ENCODE data around the gene STAU1.
"Not testable (repeated sequence)": the region's sequence is repeated elsewhere in the genome, so short reads cannot be mapped to it uniquely, and the experiment has no call there.

The STAU1 gene

DNA sequence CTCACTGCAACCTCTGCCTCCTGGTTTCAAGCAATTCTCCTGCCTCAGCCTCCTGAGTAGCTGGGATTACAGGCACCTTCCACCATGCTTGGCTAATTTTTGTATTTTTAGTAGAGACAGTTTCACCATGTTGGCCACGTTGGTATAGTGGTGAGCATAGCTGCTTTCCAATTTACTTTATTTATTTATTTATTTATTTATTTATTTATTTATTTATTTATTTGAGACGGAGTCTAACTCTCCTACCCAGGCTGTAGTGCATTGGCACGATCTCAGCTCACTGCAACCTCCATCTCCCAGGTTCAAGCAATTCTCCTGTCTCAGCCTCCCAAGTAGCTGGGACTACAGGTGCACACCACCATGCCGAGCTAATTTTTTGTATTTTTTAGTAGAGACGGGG is 87.8 kb downstream of the STAU1 start:
- not testable (repeated sequence) for H3K9me3 ChIP-seq (ENCODE audit: control insufficient read depth in 2 of 2, low read length in 2 of 2); H3K4me3 ChIP-seq (ENCODE audit: low read length in 2 of 2); H3K4me1 ChIP-seq (ENCODE audit: control insufficient read depth, insufficient read depth, low read length); H3K9ac ChIP-seq (ENCODE audit: low read length in 2 of 2); H3K27me3 ChIP-seq (ENCODE audit: control insufficient read depth in 1 of 2, insufficient read depth in 2 of 2, low read length in 2 of 2); H3K27ac ChIP-seq (ENCODE audit: low read length)
- H3K36me3 ChIP-seq (ENCODE audit: control insufficient read depth in 2 of 2, insufficient read depth in 2 of 2, low read length in 2 of 2): peaks cover 28 to 40% of the 10 kb centered on the region in 2 donors

GRCh38 chr20:49099011-49099410 is 89.1 kb downstream of the STAU1 start:
- Histone ChIP-seq H3K4me3 (ENCODE audit: low read length in 2 of 2) (no peak overlapping the region), H3K27ac (ENCODE audit: low read length) (no peak overlapping the region), H3K4me1 (ENCODE audit: control insufficient read depth, insufficient read depth, low read length) (no peaks in the 10 kb centered on the region), H3K9me3 (ENCODE audit: control insufficient read depth in 2 of 2, low read length in 2 of 2) (no peaks in the 10 kb centered on the region), H3K9ac (ENCODE audit: low read length in 2 of 2) (no peak overlapping the region), H3K36me3 (ENCODE audit: control insufficient read depth in 2 of 2, insufficient read depth in 2 of 2, low read length in 2 of 2) (peaks cover 32 to 37% of the 10 kb centered on the region in 2 donors), H3K27me3 (ENCODE audit: control insufficient read depth in 1 of 2, insufficient read depth in 2 of 2, low read length in 2 of 2) (no peaks in the 10 kb centered on the region)

- Histone ChIP-seq H3K9me3 (ENCODE audit: control insufficient read depth in 2 of 2, low read length in 2 of 2) (no peaks in the 10 kb centered on the region), H3K4me1 (ENCODE audit: control insufficient read depth, insufficient read depth, low read length) (no peaks in the 10 kb centered on the region), H3K27ac (ENCODE audit: low read length) (no peak overlapping the region), H3K27me3 (ENCODE audit: control insufficient read depth in 1 of 2, insufficient read depth in 2 of 2, low read length in 2 of 2) (no peaks in the 10 kb centered on the region), H3K9ac (ENCODE audit: low read length in 2 of 2) (no peak overlapping the region), H3K36me3 (ENCODE audit: control insufficient read depth in 2 of 2, insufficient read depth in 2 of 2, low read length in 2 of 2) (peaks cover 30 to 33% of the 10 kb centered on the region in 2 donors), H3K4me3 (ENCODE audit: low read length in 2 of 2) (no peak overlapping the region)
These were observed 90.0 kb downstream of the STAU1 start for GRCh38 chr20:49098136-49098535.

DNA sequence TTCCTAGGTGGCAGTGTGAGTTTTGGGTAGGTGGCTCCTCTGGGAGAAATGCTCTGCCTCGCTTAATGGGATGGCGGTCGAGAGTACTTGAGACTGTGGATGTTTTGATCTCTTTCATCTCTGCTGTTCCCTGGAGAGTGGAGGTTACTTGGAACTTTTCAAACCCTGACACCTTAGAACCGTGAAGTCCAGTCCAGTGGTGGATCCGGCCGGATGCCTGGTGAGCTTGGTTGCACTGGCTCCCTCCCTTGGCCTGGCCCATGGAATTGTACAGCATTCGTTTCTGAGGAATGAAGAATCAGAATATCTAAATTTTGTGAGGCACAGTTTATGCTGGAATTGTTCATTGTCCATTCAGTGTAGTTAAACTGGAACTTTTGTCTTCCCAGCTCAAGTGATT is 91.0 kb downstream of the STAU1 start:
- Histone ChIP-seq H3K27ac (ENCODE audit: low read length) (no peak overlapping the region), H3K4me1 (ENCODE audit: control insufficient read depth, insufficient read depth, low read length) (no peaks in the 10 kb centered on the region), H3K9ac (ENCODE audit: low read length in 2 of 2) (no peak overlapping the region), H3K36me3 (ENCODE audit: control insufficient read depth in 2 of 2, insufficient read depth in 2 of 2, low read length in 2 of 2) (peaks cover 26 to 28% of the 10 kb centered on the region in 2 donors), H3K27me3 (ENCODE audit: control insufficient read depth in 1 of 2, insufficient read depth in 2 of 2, low read length in 2 of 2) (no peaks in the 10 kb centered on the region), H3K9me3 (ENCODE audit: control insufficient read depth in 2 of 2, low read length in 2 of 2) (no peaks in the 10 kb centered on the region), H3K4me3 (ENCODE audit: low read length in 2 of 2) (no peak overlapping the region)

DNA sequence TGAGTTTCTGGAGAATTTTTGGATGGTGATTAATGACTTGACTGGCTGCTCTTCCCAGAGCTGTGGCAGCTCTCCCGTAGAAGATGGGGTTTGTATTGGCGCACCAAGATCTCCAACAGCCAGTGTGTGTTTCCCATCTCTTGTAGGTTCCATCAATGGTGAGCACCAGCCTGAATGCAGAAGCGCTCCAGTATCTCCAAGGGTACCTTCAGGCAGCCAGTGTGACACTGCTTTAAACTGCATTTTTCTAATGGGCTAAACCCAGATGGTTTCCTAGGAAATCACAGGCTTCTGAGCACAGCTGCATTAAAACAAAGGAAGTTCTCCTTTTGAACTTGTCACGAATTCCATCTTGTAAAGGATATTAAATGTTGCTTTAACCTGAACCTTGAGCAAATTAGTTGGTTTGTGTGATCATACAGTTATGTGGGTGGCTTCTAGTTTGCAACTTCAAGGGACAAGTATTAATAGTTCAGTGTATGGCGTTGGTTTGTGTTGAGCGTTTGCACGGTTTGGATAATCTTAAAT is 91.9 kb downstream of the STAU1 start:
- no peak overlapping the region for H3K4me3 ChIP-seq (ENCODE audit: low read length in 2 of 2)
- H3K36me3 ChIP-seq (ENCODE audit: control insufficient read depth in 2 of 2, insufficient read depth in 2 of 2, low read length in 2 of 2): peaks cover 23 to 29% of the 10 kb centered on the region in 2 donors
- H3K27ac ChIP-seq (ENCODE audit: low read length): no peak overlapping the region
- H3K9me3 ChIP-seq (ENCODE audit: control insufficient read depth in 2 of 2, low read length in 2 of 2): no peaks in the 10 kb centered on the region
- no peaks in the 10 kb centered on the region for H3K4me1 ChIP-seq (ENCODE audit: control insufficient read depth, insufficient read depth, low read length)
- H3K9ac ChIP-seq (ENCODE audit: low read length in 2 of 2): no peak overlapping the region
- H3K27me3 ChIP-seq (ENCODE audit: control insufficient read depth in 1 of 2, insufficient read depth in 2 of 2, low read length in 2 of 2): no peaks in the 10 kb centered on the region

- Histone ChIP-seq H3K27me3 (ENCODE audit: control insufficient read depth in 1 of 2, insufficient read depth in 2 of 2, low read length in 2 of 2) (no peaks in the 10 kb centered on the region), H3K9ac (ENCODE audit: low read length in 2 of 2) (no peak overlapping the region), H3K4me1 (ENCODE audit: control insufficient read depth, insufficient read depth, low read length) (no peaks in the 10 kb centered on the region), H3K9me3 (ENCODE audit: control insufficient read depth in 2 of 2, low read length in 2 of 2) (no peaks in the 10 kb centered on the region), H3K27ac (ENCODE audit: low read length) (no peak overlapping the region), H3K36me3 (ENCODE audit: control insufficient read depth in 2 of 2, insufficient read depth in 2 of 2, low read length in 2 of 2) (peaks cover 39 to 45% of the 10 kb centered on the region in 2 donors), H3K4me3 (ENCODE audit: low read length in 2 of 2) (no peak overlapping the region)
These were observed 96.4 kb downstream of the STAU1 start for GRCh38 chr20:49091762-49092161.

GRCh38 chr20:49091104-49091503 is 97.0 kb downstream of the STAU1 start:
- no peaks in the 10 kb centered on the region for H3K9me3 ChIP-seq (ENCODE audit: control insufficient read depth in 2 of 2, low read length in 2 of 2)
- H3K36me3 ChIP-seq (ENCODE audit: control insufficient read depth in 2 of 2, insufficient read depth in 2 of 2, low read length in 2 of 2): peaks cover 35 to 42% of the 10 kb centered on the region in 2 donors
- no peak overlapping the region for H3K4me3 ChIP-seq (ENCODE audit: low read length in 2 of 2)
- no peaks in the 10 kb centered on the region for H3K4me1 ChIP-seq (ENCODE audit: control insufficient read depth, insufficient read depth, low read length)
- no peak overlapping the region for H3K27ac ChIP-seq (ENCODE audit: low read length)
- no peak overlapping the region for H3K9ac ChIP-seq (ENCODE audit: low read length in 2 of 2)
- H3K27me3 ChIP-seq (ENCODE audit: control insufficient read depth in 1 of 2, insufficient read depth in 2 of 2, low read length in 2 of 2): no peaks in the 10 kb centered on the region

DNA sequence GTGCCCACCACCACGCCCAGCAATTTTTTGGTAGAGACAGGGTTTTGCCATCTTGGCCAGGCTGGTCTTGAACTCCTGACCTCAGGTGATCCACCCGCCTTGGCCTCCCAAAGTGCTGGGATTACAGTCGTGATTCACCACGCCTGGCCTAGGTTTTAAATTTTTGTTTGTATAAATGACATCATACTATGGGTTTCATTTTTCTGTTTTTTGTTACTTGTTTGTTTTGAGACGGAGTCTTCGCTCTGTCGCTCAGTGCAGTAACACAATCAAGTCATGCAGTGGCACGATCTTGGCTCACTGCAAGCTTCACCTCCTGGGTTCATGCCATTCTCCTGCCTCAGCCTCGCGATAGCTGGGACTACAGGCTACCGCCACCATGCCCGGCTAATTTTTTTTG is 105.8 kb downstream of the STAU1 start:
- H3K27me3 ChIP-seq (ENCODE audit: control insufficient read depth in 1 of 2, insufficient read depth in 2 of 2, low read length in 2 of 2); H3K4me1 ChIP-seq (ENCODE audit: control insufficient read depth, insufficient read depth, low read length); H3K9ac ChIP-seq (ENCODE audit: low read length in 2 of 2); H3K9me3 ChIP-seq (ENCODE audit: control insufficient read depth in 2 of 2, low read length in 2 of 2); H3K27ac ChIP-seq (ENCODE audit: low read length); H3K4me3 ChIP-seq (ENCODE audit: low read length in 2 of 2): not testable (repeated sequence)
- H3K36me3 ChIP-seq (ENCODE audit: control insufficient read depth in 2 of 2, insufficient read depth in 2 of 2, low read length in 2 of 2): peaks cover 29 to 30% of the 10 kb centered on the region in 2 donors

DNA sequence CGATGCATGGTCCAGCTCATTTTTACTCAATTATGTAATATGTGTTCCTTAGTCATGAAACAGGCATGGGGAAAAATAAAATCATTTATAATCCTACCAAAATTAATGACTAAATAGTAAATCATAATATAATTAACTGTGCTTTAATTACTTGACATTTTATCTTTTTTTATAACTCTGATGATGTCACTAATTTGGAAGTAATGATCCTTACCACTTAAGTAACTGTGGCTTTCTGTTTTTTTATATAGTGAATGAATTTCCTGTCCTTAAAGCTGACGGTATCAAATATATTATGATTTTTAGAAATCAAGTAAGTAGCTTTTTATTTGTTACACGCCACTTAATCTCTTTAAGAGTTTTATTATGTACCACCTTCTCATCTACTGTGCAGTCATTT is 109.8 kb downstream of the STAU1 start:
- Histone ChIP-seq H3K36me3 (ENCODE audit: control insufficient read depth in 2 of 2, insufficient read depth in 2 of 2, low read length in 2 of 2) (peaks cover 22 to 33% of the 10 kb centered on the region in 2 donors), H3K27ac (ENCODE audit: low read length) (no peak overlapping the region), H3K4me3 (ENCODE audit: low read length in 2 of 2) (no peak overlapping the region), H3K4me1 (ENCODE audit: control insufficient read depth, insufficient read depth, low read length) (no peaks in the 10 kb centered on the region), H3K27me3 (ENCODE audit: control insufficient read depth in 1 of 2, insufficient read depth in 2 of 2, low read length in 2 of 2) (no peaks in the 10 kb centered on the region), H3K9ac (ENCODE audit: low read length in 2 of 2) (no peak overlapping the region), H3K9me3 (ENCODE audit: control insufficient read depth in 2 of 2, low read length in 2 of 2) (no peaks in the 10 kb centered on the region)

DNA sequence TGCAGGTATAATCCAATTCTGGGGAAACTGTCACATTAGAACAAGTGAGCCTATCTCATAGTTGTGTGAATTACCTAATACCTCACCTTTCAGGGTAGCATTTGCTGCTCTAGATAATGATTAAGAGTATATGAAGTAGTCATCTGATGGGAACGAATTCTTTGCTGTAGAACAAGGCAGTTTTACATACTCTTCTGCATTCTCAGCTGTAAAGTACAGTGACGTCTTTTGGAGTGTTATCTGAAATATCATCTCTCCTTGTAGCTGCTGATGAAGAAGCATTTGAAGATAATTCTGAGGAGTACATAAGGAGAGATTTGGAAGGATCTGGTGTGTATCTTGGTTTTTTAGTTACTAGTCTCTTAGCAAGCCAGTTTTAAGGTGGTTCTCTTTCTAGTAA is 113.6 kb downstream of the STAU1 start:
- Histone ChIP-seq H3K4me1 (ENCODE audit: control insufficient read depth, insufficient read depth, low read length) (no peaks in the 10 kb centered on the region), H3K4me3 (ENCODE audit: low read length in 2 of 2) (no peak overlapping the region), H3K36me3 (ENCODE audit: control insufficient read depth in 2 of 2, insufficient read depth in 2 of 2, low read length in 2 of 2) (peaks cover 26 to 38% of the 10 kb centered on the region in 2 donors), H3K27me3 (ENCODE audit: control insufficient read depth in 1 of 2, insufficient read depth in 2 of 2, low read length in 2 of 2) (no peaks in the 10 kb centered on the region), H3K9ac (ENCODE audit: low read length in 2 of 2) (no peak overlapping the region), H3K27ac (ENCODE audit: low read length) (no peak overlapping the region), H3K9me3 (ENCODE audit: control insufficient read depth in 2 of 2, low read length in 2 of 2) (no peaks in the 10 kb centered on the region)
